COLO829 (cell line): ENCODE measurements around the gene SUSD1.
"Not testable (repeated sequence)": the region's sequence is repeated elsewhere in the genome, so short reads cannot be mapped to it uniquely, and the experiment has no call there.

Experiments used
- DNase-seq: peaks from one replicate; pipeline ENCODE4 v3.0.0; 2012; ENCODE audit warnings: low spot score

The SUSD1 gene

GRCh38 chr9:112129246-112129645 is 45.9 kb downstream of the SUSD1 start:
- DNase-seq, result no peak

DNA sequence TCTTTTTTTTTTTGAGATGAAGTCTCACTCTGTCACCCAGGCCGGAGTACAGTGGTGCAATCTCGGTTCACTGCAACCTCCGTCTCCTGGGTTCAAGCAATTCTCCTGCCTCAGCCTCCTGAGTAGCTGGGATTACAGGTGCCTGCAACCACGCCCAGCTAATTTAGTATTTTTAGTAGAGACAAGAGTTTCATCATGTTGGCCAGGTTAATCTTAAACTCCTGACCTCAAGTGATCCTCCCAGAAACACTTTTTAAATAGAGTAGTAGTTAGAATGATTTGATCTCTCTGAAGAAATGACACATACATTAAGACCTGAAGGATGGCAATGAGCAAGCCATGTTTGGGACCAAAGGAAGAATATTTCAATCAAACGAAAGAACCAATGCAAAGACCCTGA is 46.7 kb downstream of the SUSD1 start:
- DNase-seq, result not testable (repeated sequence)

- DNase-seq, result no peak
Measured at GRCh38 chr9:112127281-112127680, 47.8 kb downstream of the SUSD1 start.

- no peak for DNase-seq
Measured at GRCh38 chr9:112125951-112126388, 49.1 kb downstream of the SUSD1 start.

DNA sequence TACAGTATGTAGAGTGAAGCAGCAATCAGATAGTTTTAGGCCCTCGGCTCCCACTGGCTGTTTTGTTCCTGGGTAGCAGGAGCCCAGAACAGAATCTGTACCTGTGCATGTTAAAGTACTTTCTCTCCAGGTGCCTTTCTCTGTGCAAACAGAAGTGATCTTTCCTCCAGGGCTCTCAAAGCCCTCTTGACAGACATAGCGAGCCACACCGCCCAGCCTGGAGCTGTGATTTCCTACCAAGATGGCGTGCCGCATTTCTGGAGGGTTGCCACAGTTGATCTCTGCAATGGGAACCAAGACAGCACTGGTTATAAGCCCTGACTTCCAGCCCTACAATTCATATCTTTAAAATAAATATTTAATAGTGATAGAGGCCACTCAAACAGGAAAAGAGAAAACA is 50.9 kb downstream of the SUSD1 start:
- no peak for DNase-seq

- DNase-seq, result no peak
Measured at GRCh38 chr9:112121633-112122032, 53.5 kb downstream of the SUSD1 start.

DNA sequence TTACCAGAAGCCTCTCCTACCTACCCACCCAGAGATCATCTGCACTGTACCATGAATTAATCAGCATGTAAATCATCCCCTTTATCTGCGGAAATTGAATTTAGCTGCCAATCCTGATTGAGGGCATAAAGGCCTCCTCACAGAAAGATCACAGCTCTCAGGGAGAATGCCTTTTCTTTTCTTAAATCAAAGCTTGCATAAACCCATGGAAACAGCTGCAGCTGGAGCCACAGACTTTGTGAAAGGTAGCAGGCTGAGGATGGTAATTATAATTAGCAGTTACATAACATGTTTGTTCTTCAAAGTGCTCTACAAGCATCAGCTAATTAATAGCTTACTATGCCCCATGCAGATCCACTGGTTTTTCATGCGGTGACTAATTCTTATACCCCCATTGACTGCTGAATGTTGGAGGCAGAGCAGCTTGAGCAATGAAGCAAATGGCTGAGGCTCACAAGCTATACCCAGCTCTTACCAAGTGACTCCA is 54.6 kb downstream of the SUSD1 start:
- no peak for DNase-seq

DNA sequence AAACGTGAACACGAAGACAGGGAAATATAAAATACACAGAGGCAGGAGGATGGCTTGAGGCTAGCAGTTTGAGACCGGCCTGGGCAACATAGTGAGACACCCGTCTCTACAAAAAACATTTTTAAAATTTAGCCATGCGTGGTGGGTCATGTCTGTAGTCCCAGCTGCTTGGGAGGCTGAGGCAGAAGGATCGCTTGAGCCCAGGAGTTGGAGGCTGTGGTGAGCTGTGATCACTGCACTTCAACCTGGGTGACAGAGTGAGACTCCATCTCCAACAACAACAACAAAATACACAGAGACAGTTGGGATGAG is 55.1 kb downstream of the SUSD1 start:
- no peak for DNase-seq

GRCh38 chr9:112119225-112120029 is 55.7 kb downstream of the SUSD1 start:
- DNase-seq, result no peak

DNA sequence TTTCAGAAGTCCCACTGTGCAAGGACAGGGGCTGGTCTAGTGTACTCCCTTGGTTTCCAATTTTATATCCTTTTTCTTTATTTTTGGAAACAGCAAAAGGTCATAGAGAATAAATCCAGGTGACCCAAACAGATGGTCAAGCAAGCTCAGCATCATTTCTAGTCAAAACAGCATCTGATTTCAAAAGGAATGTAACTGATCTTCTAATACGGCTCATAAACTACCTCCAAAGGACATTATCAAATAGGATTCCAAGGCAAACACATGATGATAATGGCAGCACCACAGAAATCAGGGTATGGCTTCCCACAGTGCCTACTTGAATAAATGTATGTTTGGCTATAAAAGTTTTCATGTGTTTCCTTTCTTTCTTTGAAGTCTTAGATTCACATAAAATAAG is 57.1 kb downstream of the SUSD1 start:
- no peak for DNase-seq

GRCh38 chr9:112115970-112116753 is 58.9 kb downstream of the SUSD1 start:
- no peak for DNase-seq

DNA sequence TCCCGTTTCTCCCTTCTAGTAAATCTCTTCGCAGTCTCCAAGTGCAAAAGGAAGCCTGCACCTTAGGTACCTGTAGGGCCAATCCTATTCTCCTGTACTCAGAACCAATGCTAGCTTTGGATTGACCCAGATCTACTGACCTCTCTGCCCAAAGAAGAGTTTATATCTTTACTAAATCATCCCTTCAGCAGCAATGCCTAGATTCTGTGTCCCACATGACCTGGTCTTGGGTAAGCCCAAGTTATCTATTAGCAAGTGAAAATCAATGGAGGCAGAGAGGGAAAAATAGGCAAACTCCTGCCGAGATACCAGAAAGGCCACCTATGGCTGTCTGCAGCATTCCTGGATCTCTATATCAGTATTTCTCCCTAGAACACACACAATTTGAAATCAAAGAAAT is 60.0 kb downstream of the SUSD1 start:
- no peak for DNase-seq

DNA sequence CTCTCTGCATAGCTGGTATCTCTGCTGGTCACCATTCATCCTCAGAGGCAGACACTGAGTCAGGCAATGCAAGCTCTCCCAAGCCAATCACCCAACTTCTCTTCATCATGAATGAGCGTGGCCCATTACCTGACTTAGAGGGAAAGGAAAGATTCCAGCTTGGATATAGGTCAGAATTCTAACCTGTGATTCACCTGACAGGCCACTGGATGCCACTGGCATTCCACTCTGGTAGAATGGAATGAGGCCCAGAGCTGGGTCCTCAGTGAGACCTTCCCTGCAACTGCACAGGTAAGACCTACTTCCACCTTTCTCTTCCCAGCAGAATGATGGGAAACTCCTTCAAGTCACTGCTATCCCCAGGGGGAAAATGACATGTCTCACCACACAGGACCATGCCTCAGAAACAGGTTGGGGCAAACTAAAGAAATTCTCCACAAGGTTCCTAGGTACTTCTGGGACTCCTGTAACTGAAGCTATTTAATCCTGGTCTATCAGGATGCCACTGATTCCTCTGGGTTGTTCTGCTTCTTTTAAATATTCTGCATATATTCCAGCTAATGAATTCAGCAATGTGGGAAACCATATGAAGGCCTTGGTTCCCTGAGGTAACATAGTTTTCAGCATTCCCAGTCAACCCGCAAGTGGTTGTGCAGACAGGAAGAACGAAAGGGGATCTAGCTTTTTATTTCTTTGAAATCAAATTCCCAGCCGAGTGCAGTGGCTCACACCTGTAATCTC is 62.0 kb downstream of the SUSD1 start:
- no peak for DNase-seq

- DNase-seq, result peak; percentile 88
Measured at GRCh38 chr9:112112519-112112918, 62.6 kb downstream of the SUSD1 start.

GRCh38 chr9:112111461-112111860 is 63.6 kb downstream of the SUSD1 start:
- no peak for DNase-seq

GRCh38 chr9:112110777-112111113 is 64.4 kb downstream of the SUSD1 start:
- no peak for DNase-seq

DNA sequence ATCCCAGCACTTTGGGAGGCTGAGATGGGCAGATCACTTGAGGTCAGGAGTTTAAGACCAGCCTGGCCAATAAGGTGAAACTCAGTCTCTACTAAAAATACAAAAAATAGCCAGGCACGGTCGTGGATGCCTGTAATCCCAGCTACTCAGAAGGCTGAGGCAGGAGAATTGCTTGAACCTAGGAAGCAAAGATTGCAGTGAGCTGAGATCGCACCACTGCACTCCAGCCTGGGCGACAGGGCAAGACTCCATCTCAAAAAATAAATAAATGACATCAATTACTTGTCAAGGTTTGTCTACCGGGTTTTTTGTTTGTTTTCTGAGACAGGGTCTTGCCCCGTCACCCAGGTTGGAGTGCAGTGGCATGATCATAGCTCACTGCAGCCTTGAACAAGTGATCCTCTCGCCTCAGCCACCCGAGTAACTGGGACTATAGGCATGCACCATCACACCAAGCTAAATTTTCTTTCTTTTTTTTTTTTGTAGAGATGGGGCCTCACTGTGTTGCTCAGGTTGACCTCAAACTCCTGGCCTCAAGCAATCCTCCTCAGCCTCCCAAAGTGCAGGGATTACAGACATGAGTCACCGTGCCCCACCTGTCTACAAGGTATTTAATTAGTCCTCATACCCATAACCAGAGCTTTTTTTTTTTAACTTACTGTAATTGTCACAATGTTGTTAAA is 64.9 kb downstream of the SUSD1 start:
- no peak for DNase-seq

DNA sequence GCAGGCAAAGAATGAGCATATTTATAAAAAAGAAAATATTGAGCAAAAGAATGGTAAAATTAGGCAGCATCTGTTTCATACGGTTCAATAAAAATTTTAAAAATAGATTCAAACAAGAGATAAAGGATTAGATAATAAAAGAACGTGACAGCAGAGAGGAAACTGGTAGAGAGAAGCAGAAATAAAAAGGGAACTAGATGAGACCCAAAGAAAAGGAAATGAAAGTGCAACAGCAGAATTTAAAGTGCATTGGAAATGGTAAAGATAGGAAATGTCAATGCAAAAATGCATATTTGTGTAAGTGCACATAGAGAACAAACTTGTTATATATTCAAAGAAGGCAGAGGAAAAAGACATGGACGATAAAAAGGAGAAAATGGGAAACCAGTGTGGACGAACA is 70.2 kb downstream of the SUSD1 start:
- DNase-seq, result no peak

DNA sequence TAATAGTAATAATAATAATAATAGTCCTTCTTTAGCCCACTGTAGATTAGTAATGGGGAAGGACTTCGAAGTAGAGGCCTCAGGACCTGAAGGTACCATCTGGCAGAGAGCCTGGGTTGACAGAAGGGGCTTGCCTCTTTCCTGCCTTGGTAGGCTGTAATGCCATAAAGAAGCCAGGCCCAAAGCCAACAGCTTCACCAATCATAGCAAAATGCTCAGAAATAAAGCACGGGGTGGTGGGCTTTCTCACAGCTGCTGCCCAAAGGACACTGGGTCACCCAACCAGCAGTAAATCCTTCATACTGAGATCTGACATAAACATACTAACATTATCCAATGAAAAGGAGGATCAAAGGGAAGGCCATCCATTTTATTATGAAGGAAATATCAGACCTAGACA is 70.7 kb downstream of the SUSD1 start:
- no peak for DNase-seq

GRCh38 chr9:112103405-112103804 is 71.7 kb downstream of the SUSD1 start:
- DNase-seq, result no peak

DNA sequence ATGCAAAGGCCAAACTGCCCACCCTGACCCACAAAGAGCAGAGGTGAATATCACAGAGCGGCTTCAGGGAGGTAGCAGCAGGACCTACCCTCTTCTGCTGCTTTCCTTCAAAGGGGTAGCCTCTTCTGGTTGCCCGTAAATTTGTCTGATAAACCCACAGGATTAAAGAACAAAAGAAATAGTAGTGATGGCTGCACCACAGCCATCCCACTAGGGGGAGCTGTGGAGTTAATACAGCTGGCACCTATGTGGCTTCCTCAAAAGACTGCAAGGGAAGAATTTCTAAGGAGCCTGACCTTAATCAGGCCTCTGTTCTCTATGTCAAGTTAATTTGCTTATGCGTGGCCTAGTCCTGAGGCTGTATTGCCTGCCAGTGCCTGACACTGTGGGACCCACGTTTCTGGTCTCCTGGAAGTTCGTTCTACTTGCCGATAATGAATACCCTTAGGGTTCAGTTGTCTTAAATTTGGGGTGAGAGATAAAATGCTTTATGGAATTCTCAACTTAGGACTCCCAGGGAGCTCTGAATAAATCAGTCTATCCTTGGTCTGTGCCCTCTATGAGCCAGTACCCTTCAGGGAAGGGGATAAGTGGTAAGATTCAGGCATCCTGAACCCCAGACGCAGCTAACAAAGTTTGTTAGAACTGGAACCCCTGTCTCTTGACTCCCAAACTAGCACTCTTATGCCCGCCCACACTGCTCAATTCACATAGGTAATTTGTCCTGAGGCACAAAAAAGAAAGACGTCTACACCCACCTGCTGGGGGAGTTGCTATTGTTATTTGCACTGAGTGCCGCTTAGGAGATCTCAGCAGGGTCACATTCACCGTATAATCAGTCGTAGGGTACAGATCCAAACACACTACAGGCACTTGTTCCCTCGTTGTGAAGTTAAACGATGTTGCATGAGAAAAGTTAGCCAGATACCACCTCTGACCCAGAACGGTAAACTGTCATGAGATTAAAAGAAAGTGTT is 77.1 kb downstream of the SUSD1 start:
- DNase-seq, result peak; percentile 93
